Erythroblast (primary cell): ENCODE measurements around the gene APPL2.
"Not testable (repeated sequence)": the region's sequence is repeated elsewhere in the genome, so short reads cannot be mapped to it uniquely, and the experiment has no call there.

ENCODE experiments used
- GATA1 ChIP-seq: IDR thresholded peaks from 2 replicates; pipeline ENCODE4 v1.6.1; 2011; ENCODE audit warnings: low read depth, mild to moderate bottlenecking, control low read depth, low read length, moderate library complexity
- POLR2A ChIP-seq: IDR thresholded peaks from 2 replicates; pipeline ENCODE4 v1.6.1; 2011; ENCODE audit warnings: mild to moderate bottlenecking, low read length

DNA sequence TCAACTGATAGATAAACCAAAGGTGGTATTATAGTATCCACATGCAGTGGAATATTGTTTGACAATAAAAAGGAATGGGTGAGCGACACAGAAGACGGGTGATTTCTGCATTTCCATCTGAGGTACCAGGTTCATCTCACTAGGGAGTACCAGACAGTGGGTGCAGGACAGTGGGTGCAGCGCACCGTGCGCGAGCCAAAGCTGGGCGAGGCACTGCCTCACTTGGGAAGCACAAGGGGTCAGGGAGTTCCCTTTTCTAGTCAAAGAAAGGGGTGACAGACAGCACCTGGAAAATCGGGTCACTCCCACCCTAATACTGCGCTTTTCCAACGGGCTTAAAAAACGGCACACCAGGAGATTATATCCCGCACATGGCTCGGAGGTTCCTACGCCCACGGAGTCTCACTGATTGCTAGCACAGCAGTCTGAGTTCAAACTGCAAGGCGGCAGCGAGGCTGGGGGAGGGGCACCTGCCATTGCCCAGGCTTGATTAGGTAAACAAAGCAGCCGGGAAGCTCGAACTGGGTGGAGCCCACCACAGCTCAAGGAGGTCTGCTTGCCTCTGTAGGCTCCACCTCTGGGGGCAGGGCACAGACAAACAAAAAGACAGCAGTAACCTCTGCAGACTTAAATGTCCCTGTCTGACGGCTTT lies 9.9 kb upstream of the APPL2 start:
- not testable (repeated sequence) for TF ChIP-seq POLR2A, GATA1
